Prostate gland (tissue), 1 donor: ENCODE results near the gene DUSP16.

Experiments used
- POLR2A ChIP-seq: fragments of 450-650 bp; IDR thresholded peaks from one replicate; pipeline ENCODE4 v1.6.1; 2016; ENCODE audit warnings: antibody characterized with exemption, mild to moderate bottlenecking
- POLR2AphosphoS5 ChIP-seq: sonication (generic); formaldehyde crosslinking; IDR thresholded peaks from one replicate; pipeline ENCODE4 v1.6.1; 2017; ENCODE audit warnings: antibody characterized with exemption

- TF ChIP-seq POLR2AphosphoS5 (no peak), POLR2A (no peak)
Measured at GRCh38 chr12:12508612-12509011, 54.1 kb downstream of the DUSP16 start.
